GM19035 (cell line): Measurements from ENCODE around the gene XRN1.
"Not testable (repeated sequence)": the region's sequence is repeated elsewhere in the genome, so short reads cannot be mapped to it uniquely, and the experiment has no call there.

Source experiments
- ATAC-seq: cut with Tn5 transposase; IDR thresholded peaks from one replicate; pipeline ENCODE4 v1.9.1; 2021; ENCODE audit not compliant: unreplicated experiment

XRN1 gene, protein sequence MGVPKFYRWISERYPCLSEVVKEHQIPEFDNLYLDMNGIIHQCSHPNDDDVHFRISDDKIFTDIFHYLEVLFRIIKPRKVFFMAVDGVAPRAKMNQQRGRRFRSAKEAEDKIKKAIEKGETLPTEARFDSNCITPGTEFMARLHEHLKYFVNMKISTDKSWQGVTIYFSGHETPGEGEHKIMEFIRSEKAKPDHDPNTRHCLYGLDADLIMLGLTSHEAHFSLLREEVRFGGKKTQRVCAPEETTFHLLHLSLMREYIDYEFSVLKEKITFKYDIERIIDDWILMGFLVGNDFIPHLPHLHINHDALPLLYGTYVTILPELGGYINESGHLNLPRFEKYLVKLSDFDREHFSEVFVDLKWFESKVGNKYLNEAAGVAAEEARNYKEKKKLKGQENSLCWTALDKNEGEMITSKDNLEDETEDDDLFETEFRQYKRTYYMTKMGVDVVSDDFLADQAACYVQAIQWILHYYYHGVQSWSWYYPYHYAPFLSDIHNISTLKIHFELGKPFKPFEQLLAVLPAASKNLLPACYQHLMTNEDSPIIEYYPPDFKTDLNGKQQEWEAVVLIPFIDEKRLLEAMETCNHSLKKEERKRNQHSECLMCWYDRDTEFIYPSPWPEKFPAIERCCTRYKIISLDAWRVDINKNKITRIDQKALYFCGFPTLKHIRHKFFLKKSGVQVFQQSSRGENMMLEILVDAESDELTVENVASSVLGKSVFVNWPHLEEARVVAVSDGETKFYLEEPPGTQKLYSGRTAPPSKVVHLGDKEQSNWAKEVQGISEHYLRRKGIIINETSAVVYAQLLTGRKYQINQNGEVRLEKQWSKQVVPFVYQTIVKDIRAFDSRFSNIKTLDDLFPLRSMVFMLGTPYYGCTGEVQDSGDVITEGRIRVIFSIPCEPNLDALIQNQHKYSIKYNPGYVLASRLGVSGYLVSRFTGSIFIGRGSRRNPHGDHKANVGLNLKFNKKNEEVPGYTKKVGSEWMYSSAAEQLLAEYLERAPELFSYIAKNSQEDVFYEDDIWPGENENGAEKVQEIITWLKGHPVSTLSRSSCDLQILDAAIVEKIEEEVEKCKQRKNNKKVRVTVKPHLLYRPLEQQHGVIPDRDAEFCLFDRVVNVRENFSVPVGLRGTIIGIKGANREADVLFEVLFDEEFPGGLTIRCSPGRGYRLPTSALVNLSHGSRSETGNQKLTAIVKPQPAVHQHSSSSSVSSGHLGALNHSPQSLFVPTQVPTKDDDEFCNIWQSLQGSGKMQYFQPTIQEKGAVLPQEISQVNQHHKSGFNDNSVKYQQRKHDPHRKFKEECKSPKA (N-terminal part only)

GRCh38 chr3:142447852-142448823 is at the start of gene XRN1:
Gene XRN1, minus strand, starts transcription at chr3:142448037. Its CDS starts 93 bp downstream, at chr3:142447944.
- ATAC-seq: peak; percentile 85

DNA sequence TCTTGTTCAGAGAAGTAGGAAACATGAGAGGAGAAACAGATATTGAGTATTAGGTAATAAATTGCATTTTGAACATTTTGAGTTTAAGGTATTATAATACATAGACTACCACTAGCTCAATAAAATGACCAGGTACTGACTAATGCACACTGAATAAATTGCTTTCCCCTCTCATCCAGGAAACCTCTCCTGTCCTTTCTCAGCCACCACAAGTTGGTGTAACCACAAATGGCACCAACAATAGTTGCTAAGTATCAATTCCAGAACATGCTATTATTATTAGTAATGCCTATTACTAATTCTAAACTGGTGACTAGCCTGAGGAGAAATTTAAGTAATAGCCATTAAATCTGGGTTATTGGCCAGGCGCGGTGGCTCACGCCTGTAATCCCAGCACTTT is 47.3 kb upstream of the XRN1 start:
- no peak for ATAC-seq

DNA sequence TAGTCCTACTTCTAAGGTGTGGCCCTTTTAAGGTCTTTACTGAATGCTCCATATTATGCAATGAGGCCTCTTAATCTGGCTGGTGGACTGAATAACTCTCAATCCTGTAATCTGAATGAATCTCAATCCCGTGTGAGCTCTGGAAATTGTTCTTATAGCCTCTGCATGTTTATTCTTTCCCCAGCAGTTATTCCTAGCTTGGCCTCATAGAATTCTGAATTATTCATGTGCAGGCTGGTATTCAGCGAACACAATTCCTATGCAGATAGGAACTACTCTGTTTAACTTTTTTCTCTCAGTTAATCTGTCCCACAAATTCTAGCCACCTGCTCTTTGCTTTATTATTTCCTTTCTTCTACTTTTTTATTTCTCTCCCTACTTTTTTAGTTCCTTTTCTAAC is 44.3 kb upstream of the XRN1 start:
- no peak for ATAC-seq

- ATAC-seq: no peak
Observed at GRCh38 chr3:142489572-142490323, 41.9 kb upstream of the XRN1 start.

GRCh38 chr3:142484912-142485435 is 37.1 kb upstream of the XRN1 start:
- no peak for ATAC-seq

- no peak for ATAC-seq
Observed at GRCh38 chr3:142481196-142481595, 33.4 kb upstream of the XRN1 start.

DNA sequence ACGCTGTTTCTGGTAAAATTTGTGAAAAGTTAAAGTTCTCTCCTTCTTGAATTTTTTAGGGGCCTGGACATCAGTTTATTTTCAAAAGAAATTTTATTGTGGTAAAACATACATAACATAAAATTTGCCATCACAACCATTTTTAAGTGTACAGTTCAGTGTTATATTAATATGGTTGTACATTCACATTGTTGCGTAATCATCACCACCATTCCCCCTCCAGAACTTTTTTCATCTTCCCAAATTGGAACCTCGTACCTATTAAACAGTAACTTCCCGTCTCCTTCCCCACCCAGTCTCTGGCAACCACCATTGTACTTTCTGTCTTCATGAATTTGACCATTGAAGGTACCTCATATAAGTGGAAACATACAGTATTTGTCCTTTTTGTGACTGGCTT is 23.0 kb upstream of the XRN1 start:
- no peak for ATAC-seq

GRCh38 chr3:142468456-142468855 is 20.6 kb upstream of the XRN1 start:
- ATAC-seq: no peak

DNA sequence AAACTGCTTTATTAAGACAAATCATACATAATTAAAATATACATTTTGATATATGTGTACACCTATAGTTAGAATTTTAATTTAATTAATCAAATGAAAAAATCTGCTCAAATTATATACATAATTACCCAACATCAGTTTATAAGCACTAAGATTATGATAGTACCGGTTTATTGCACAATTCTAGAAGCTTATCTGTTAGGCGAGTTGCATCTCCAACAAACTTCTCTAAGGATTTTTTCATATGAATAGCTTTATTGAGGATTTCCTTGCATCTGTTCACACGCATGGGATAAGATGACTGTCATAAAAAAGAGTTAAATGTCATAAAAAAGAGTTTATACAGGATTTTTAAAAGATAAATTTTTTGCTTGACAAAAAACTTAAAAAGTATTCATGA is 19.9 kb upstream of the XRN1 start:
- no peak for ATAC-seq

- no peak for ATAC-seq
Observed at GRCh38 chr3:142460689-142461088, 12.9 kb upstream of the XRN1 start.

- no peak for ATAC-seq
Observed at GRCh38 chr3:142459929-142460328, 12.1 kb upstream of the XRN1 start.

GRCh38 chr3:142459096-142459495 is 11.3 kb upstream of the XRN1 start:
- no peak for ATAC-seq

GRCh38 chr3:142450881-142451280 is 3.0 kb upstream of the XRN1 start:
- ATAC-seq: no peak

- no peak for ATAC-seq
Observed at GRCh38 chr3:142450189-142450588, 2.4 kb upstream of the XRN1 start.

- ATAC-seq: peak; percentile 30
Observed at GRCh38 chr3:142447301-142447851, 461 bp downstream of the XRN1 start.

DNA sequence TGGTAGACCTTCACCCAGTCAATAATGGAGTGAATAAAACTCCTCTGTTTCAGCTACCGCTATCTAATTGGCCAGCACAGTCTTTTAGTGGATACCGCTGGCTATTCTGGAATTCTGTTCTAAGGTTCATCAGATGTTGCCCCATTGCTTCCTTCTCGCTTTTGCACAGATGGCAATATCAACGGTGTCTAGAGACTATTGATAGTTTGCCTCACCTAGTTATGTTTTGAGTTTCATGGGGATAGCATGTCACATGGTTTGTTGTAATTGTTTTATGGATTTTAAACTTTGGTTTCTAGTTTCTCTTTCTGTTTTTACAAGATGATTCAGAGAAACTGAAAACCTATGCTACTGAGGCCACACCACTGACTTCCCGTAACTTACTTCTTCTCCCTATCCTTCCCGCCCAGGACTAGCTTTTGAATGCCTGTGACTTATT is 2.0 kb downstream of the XRN1 start:
- ATAC-seq: peak; percentile 51

DNA sequence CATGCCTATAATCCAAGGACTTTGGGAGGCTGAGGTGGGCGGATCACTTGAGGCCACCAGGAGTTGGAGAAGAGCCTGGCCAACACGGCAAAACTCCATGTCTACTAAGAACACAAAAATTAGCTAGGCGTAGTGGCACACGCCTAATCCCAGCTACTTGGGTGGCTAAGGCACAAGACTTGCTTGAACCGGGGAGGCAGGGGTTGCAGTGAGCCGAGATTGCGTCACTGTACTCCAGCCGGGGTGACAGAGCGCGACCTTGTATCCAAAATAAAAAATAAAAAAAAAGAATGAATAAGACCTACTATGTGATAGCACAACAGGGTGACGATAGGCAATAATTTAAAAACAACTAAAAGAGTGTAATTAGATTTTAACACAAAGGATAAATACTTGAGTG is 3.5 kb downstream of the XRN1 start:
- no peak for ATAC-seq

DNA sequence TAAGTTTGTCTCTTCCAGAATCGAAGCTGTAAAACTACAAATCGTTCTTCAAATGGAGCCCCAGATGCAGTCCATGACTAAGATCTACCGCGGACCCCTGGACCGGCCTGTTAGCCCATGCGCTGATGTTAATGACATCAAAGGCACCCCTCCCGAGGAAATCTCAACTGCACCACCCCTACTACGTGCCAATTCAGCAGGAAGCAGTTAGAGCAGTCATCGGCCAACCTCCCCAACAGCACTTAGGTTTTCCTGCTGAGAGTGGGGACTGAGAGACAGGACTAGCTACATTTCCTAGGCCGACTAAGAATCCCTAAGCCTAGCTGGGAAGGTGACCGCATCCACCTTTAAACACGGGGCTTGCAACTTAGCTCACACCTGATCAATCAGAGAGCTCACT is 4.8 kb downstream of the XRN1 start:
- ATAC-seq: not testable (repeated sequence)
